MV-4-11 (cell line): ENCODE results near the gene MBNL1.
"Not testable (repeated sequence)": the region's sequence is repeated elsewhere in the genome, so short reads cannot be mapped to it uniquely, and the experiment has no call there.

ENCODE experiments used
- DNase-seq: peaks from one replicate; lab custom pipeline; 2025; lab: John Stamatoyannopoulos, UW

Gene MBNL1

DNA sequence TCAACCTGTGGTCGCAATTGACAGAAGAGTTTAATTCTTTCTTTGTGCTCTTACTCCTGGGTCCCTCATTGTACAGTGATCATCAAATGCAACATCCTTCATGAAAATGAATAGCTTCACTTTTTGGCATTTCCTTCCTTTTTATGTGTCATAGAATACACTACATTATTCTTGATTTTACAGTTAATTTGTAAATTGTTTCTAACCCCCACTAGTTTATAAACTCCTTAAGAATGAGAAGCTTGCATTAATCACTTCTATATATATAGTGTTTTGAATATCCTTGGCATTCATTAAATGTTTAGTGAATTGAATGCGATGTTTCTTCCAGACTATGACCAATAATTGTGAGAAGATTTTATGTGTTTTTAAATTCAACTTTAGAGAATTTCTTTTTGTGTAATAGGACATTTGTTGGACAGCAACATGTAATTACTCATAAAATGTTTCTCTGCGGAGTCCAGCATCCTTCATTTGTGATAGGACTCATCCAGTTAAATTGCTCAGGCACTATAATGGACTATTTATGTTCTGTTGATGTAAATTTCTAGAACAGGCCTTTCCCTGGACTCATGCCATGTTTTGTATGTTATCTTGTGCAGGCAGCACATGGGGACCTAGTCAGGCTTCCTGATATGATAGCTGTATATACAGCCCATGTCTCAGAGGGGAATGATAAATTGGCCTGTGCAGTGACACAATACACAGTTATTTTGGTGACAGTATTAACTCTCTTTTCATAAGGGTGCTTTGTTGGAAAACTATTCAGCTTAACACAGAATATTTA lies 51.3 kb downstream of the MBNL1 start:
- DNase-seq = peak; percentile 27

DNA sequence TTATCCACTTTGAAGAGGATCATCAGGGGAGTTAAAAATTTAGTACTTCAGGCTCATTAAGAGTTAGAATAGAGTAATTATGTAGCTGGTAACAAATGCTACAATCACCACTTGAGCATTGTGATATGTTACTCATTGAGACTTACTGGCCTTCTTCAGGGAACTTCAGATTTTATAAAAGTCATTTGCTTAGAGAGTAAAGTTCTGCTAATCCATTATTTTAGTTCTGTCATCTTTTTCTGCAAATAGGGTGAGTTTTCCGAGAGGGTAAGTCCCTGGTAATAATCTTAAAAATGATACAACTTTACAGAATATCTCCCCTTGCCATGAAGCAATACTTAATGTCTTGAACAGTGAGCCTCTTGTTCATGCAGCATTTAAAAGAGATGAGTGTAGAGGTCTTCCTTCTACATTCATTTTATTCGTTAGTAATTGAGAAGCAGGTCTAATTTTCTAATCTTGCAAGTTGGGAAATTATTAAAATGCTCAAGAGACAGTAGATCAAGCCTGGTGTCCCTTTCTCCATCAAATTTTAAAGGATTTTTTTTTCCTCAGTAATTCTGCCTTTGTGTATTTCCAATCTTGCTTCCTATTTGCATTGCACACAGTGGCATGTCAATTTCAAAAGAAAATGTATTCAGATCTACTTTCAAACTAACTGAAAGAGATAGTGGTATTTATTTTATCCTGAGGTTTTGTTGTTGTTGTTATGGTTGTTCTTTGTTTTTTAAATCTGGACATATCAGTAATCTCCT lies 52.6 kb downstream of the MBNL1 start:
- no peak for DNase-seq

DNA sequence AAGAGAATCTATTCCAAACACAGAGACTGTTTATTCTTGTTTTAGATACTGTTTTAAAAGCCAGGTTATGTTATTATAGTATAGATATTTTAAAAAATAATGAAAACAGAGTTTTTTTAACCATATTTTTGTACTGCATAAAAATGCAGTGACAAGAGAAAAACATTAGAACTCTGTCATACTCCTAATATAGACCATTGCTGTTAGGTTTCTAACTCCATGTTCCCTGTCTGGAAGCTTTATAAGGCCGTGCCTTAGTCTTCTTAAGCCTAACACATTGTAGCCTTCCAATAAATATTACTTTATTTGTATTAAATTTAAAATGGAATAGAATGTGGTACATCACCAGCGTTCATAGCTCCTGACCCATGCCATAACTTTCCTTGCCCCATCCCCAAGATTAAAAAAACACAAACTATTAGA lies 53.2 kb downstream of the MBNL1 start:
- DNase-seq = no peak

DNA sequence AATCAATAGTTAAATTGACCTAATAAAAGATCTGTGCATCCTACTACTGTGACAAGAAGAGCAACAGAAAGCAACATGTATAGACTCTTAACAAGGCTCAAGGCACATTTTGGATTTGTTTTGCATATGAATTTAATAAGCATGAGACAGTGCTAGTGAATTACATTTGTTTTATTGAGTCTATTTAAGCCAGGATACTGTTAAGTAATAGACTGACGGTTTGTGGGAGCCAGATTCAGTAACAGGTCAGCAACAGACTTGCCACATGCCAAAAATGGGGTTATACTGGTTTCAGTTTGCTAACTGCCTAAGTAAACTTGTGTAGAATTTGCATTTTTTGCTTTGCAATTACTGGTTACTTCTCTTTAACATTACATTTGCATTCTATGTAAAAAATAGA lies 54.0 kb downstream of the MBNL1 start:
- peak; percentile 83 for DNase-seq

DNA sequence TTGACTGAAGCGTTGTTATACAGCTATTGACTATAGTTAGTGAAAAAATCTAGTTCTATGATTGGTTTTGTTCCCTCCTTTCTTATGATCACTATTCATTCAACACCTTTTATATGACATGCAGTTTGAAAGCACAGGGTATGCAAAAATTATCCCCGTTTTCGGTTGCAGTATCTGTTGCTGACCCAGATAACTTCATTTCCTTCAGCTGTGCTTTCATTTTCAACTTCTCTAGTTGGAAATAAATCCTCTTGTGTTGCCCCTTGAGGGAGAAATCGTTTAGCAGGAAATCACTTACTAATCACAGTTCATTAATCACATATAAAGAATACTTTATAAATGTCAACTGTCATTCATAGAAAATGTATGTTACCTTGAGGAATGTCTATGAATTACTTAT lies 55.1 kb downstream of the MBNL1 start:
- no peak for DNase-seq

DNA sequence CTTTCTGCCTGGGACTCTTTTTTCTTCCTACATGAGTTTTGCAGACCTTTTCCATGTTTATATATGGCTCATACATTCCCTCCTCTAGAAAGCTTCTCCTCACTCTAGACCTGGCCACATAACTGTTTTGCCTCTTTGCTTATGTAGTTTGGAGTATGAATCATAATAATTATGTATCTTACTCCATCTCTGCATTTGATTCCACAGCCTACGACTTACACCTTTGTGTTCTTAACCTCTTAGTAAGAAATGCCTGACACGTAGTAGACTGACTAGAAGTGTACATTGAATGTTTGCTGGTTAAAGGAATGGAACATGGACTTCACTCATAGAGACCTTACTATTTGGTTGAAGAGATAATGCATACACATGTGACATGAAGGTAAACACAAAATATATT lies 56.4 kb downstream of the MBNL1 start:
- no peak for DNase-seq

DNA sequence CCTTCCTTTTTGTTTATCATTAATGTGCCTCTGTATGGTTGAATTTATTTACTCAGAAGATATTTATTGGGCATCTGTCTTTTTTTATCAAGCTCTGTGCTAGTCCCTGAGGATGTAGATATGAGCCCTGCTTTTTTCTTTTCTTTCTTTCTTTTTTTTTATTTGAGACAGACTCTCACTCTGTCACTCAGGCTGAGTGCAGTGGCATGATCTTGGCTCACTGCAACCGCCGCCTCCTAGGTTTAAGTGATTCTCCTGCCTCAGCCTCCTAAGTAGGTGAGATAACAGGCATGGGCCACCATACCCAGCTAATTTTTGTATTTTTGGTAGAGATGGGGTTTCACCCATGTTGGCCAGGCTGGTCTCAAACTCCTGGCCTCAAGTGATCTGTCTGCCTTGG lies 58.5 kb downstream of the MBNL1 start:
- DNase-seq = no peak

DNA sequence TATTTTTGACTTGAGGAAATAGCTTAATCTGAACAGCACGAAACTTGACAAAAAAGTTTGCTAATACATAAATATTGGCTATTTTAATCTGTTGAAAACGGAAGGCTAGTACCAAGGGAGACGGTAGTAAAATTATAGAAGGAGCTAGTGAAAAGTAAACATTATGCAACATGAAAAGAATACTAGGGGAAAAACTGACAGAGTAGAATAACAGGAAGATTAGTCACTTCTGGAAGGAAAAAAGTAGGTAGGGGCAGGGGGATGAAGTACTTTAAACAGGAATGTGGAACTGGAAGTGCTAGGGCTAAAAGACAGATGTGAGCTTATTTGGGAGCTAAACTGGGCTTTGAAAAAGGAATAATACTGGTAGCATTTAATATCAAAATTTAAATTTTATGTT lies 60.1 kb downstream of the MBNL1 start:
- DNase-seq = peak; percentile 66

DNA sequence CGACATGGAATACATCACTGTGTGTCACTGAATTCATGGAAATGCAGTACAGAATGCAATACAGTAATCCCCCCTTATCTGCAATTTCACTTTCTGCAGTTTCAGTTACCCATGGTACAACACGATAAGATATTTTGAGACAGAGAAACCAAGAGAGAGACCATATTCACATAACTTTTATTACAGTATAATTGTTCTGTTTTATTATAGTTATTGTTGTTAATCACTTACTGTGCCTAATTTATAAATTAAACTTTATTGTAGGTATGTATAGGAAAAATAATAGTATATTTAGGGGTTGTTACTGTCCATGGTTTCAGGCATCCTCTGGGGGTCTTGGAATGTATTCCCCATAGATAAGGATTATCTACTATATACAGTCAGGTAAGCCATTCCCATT lies 61.8 kb downstream of the MBNL1 start:
- no peak for DNase-seq

DNA sequence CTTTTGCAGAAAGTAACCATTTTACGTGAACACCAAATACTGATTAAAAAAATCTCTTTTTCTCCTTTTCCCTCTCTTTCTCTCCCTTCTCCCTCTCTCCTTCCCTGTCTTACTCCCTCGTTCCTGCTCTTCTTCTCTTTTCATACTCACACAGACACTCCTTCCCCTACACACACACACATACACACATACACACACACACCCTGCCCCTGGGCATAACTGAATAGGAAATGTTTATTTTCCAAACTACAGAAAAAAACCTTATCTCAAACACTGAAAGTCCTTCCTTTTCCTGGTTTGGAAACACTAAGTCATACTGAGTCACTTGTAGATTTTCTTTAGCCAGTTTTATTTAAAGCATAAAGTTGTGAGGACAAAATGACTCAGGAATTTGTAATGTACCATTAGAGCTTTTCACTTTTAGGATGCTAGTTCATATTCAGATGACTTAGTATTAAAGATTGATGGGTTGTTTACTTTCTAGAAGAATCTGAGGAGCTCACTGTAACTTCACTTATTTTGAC lies 62.4 kb downstream of the MBNL1 start:
- DNase-seq = no peak

DNA sequence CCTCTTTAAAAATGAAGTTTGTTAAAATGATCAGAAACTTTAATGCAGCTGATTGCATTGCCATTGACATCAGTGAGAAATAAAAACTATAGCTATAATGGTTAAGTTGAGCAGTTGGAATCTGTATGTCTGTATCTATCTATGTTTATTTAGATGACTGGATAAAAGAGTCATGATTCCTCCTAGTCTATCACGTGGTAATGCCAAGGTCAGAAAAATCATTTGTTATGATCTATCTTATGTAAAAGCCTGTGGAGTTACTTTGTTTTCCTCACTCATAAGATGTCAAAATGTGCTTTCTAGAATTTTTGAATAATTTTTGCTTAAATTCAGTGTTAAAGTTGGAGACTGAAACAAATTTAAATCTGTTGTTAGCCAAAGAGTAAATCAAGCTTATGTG lies 63.3 kb downstream of the MBNL1 start:
- no peak for DNase-seq

DNA sequence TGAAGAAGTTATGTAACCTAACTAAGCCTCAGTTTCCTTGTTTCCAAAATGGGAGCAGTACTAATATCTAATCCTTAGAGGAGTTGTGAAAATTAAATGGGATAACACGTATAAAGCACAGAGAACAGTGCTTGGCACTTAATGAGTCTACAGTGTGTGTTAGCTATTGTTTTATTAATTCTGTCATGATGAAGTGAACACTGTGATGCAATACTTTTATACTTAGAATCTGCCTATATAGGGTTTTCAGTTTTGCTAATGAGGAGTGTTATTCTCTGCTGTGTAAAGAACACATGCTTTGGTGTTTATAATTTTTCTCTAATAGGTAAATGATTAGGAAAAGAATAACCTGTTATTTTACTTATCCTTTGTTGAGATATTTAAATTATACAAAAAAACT lies 65.2 kb downstream of the MBNL1 start:
- no peak for DNase-seq

DNA sequence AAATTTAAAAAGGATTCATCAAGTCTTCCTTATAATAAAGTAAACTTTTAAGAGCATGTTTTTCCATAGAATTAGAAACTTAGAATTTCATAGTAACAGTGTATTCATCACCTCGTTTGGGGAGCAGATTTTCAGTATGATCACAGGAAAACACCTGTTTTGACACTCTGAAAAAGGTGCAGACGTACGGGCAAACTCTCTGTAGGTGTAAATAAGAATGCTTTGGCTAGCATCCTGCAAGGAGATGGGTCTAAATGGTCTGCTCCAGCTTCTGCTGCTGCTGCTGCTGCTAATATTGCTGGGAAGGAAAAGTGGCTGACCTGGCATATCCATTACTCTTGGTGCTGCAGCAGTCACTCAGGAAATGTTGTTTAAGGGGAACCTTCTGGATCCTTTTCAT lies 66.0 kb downstream of the MBNL1 start:
- no peak for DNase-seq

DNA sequence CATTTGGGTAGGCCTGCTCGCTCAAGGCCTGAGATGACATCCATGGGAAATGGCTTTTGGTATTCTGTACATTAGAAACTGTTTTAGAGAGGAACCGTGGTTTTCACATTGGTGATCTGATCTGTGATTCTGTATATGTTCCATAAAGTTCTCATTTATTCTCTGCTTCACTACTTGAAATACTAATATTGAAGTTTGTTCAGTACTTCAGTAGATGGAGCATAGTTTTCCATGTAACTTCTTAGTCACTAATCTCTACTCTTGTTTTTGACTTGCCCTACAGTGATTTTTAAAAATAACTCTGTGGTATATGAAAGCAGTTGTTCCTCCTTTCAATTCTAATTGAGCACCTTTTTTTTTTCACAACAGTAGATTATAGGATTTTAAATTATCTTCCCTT lies 66.5 kb downstream of the MBNL1 start:
- DNase-seq = peak; percentile 46

DNA sequence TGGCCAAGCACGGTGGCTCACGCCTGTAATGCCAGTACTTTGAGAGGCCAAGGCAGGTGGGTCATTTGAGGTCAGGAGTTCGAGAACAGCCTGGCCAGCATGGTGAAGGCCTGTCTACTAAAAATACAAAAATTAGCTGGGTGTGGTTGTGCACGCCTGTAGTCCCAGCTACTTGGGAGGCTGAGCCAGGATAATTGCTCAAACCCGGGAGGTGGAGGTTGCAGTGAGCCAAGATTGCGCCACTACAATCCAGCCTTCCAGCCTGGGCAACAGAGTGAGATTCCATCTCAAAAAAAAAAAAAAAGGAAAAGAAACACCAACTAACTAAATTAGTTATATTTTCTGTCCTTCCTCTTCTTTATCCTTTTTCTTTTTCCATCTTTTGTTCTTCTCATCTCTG lies 68.6 kb downstream of the MBNL1 start:
- not testable (repeated sequence) for DNase-seq

DNA sequence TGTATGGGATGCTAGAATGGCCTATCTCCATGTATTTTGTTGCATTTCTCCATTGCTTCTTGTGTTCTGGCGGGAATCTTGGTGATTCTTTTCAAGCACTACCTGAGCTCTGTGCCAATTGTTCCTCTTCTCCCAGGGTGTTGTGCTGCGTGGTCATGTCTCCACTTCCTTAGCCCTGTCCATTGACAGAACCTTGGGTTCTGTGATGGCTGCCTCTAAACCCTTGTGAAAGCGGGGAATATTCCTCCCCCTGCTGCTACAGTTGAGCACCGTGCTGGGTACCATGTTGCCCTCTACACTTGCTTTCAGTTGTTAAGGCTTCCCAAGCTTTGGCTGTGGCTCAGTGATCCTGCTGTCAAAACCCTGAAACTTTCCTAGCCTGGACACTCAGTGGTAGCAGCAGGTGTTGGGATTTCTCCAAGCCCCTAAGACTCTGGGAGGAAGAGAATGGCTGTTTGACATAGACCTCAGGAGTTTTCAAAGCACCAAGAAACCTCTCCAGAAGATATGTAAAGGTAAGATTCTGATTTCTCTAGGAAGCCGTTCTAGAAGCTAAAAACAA lies 69.5 kb downstream of the MBNL1 start:
- no peak for DNase-seq

DNA sequence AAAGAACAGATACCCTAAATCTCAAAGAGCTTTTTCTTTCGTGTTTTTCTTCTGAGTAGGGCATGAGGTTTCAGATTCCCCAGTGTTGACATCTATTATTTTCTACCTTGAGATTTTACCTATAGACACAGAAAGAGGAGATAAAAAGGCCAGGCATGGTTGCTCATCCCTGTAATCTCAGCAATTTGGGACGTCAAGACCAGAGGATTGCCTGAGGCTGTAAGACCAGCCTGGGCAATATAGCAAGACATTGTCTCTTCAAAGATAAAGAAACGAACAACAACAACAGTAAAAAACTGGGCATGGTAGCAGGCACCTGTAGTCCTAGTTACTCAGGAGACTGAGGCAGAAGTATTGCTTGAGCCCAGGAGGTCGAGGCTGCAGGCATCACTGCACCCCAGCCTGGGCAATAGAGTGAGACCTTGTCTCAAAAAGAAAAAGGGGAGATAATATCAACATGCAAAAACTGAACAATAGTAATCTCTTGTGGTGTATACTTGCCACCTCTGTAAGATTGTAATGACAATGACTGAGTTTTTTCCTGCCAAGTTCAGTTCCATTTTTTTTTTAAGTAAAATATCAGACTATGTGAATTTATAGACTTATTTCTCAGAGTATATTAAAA lies 71.3 kb downstream of the MBNL1 start:
- no peak for DNase-seq

DNA sequence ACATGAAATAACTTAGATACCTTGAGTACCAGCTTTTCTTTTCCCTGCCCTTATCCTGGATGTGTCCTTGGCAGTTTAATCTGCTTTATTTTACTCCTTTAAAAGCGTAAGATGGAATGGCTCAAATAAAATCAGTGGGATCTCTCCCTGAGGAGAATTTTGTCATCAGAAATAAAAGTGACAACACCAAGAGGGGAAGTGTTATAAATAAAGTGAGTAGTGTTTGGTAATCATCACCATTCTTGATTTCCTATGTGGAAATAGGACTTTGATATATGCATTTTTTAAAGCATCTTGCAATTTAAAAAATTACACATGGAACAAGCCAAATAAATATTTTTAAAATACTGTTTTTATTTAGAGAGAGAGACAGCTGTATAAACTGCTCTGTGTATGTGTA lies 76.5 kb downstream of the MBNL1 start:
- no peak for DNase-seq

DNA sequence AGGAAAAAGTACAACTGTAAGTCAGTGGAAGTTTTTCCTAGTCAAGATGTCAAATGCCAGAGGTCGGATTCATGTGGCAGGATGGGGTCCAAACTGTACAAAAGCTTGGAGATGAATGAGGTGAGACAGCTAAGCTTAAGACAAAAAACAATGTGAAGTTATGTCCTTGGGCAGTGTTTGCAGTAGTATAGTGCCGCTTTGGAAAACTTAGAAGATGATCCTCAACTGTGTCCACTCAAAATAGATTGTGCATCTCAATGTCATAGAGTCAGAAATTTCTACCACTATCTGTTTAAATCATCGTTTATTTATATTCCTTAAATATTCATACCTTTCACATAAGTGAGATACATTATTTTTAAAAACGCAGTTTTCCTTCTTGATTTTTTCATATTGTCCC lies 77.3 kb downstream of the MBNL1 start:
- no peak for DNase-seq

DNA sequence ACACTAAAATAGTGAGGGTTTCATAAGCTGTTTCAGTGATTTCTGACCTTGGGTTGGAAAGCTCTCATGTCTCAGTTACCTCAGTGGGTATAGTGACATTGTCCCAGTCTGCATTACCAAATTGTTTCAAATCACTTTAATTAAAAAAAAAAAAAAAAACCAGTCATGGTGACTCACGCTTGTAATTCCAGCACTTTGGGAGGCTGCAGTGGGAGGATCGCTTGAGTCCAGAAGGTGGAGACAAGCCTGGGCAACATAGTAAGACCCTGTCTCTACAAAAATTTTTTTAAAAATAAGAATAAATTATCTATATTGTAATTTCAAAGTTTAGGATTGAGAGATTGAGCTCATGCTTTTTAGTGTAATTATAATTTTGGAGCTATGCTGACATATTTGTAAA lies 78.0 kb downstream of the MBNL1 start:
- DNase-seq = no peak

DNA sequence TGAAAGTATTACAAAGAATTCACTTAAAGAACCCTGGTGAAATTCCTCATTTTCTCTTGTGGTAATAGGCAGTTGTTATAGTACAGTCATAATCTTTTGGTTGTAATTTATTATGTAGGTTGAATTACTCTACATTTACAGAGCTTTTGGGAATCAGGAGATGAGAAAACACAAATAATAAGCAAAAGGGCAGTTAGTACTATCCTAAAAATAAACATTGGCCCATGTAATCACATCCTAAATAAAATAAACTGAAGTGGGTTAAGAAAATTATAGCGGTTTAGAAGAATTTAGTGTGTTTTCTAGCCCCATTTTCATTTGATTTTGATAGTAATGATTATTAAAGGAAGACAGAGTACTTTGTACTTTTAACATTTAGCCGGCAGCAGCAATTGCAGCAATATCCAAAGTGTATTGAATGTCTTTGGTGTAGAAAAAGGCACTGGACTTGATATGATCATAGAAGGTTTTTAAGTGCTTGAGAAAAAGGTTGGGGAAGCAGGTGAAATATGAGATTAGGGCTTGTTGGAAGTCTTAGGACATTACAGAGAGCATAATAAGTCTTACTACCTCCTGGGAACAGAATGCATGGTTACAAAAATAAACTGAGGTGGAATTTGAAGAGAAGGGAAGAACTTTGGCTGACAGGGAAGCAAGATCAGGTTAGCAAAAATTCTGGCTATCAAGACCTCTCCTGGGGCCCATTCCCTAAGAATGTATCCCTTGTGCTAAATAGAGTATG lies 79.9 kb downstream of the MBNL1 start:
- DNase-seq = no peak

DNA sequence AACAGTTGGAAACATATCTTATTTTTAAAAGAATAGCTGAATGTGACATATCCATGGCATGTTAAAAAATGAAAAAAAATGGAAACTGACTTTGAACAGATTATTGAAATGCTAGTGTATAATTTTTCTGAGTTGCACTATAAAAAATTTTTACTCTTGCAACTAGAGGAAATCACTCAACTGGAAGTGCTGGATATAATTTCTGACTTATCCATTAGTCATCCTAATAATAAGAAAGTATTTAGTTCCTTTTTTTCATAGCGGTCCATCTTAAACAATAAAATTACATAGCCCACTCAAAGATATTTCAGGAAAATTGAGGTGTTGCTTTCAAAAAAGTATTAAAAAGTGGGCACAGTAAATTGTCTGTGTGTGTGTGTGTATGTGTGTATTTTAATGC lies 80.7 kb downstream of the MBNL1 start:
- no peak for DNase-seq
